Smooth muscle cell (in vitro differentiated cells): ENCODE measurements around the gene BPTF. TPM values are rescaled to one million over a fixed set of nuclear protein-coding genes. Genes with fewer than 3 reads are reported as not detected.
"Not testable (repeated sequence)": the region's sequence is repeated elsewhere in the genome, so short reads cannot be mapped to it uniquely, and the experiment has no call there.

Source experiments
- DNase-seq: peaks from one replicate; lab custom pipeline; 2025; ENCODE audit not compliant: unreplicated experiment; lab: John Stamatoyannopoulos, UW
- H2AFZ ChIP-seq: fragments of 200-600 bp; sonication (generic); 2 replicates; pipeline ENCODE4 v1.6.0; 2016; ENCODE audit warnings: antibody characterized with exemption, low read depth, mild to moderate bottlenecking
- H3F3A ChIP-seq: fragments of 200-600 bp; sonication (generic); 2 replicates; pipeline ENCODE4 v1.6.0; 2017; ENCODE audit warnings: antibody characterized with exemption, low read depth
- H3K27ac ChIP-seq: fragments of 200-600 bp; sonication (generic); 2 replicates; pipeline ENCODE4 v1.5.1; 2016; ENCODE audit warnings: low read depth, mild to moderate bottlenecking
- H3K27me3 ChIP-seq: fragments of 200-600 bp; sonication (generic); 2 replicates; pipeline ENCODE4 v1.6.1; 2016; ENCODE audit warnings: low read depth, mild to moderate bottlenecking
- H3K36me3 ChIP-seq: fragments of 200-600 bp; sonication (generic); 2 replicates; pipeline ENCODE4 v1.5.1; 2016; ENCODE audit warnings: low read depth
- H3K4me1 ChIP-seq: fragments of 200-600 bp; sonication (generic); 2 replicates; pipeline ENCODE4 v1.5.1; 2016; ENCODE audit warnings: low read depth
- H3K4me2 ChIP-seq: fragments of 200-600 bp; sonication (generic); 2 replicates; pipeline ENCODE4 v1.6.0; 2016; ENCODE audit warnings: mild to moderate bottlenecking
- H3K4me3 ChIP-seq: fragments of 200-600 bp; sonication (generic); 2 replicates; pipeline ENCODE4 v1.5.1; 2016; ENCODE audit warnings: mild to moderate bottlenecking
- H3K79me2 ChIP-seq: fragments of 200-600 bp; sonication (generic); 2 replicates; pipeline ENCODE4 v1.6.0; 2016; ENCODE audit warnings: low read depth, mild to moderate bottlenecking
- H3K9ac ChIP-seq: fragments of 200-600 bp; sonication (generic); 2 replicates; pipeline ENCODE4 v1.6.0; 2016; ENCODE audit warnings: low read depth
- H3K9me3 ChIP-seq: fragments of 200-600 bp; sonication (generic); replicated peaks from 2 replicates; pipeline ENCODE4 v1.5.1; 2016; ENCODE audit warnings: low read depth
- H4K20me1 ChIP-seq: fragments of 200-600 bp; sonication (generic); 2 replicates; pipeline ENCODE4 v1.6.0; 2016; ENCODE audit warnings: low read depth
- WGBS: methylation state at CpG from one replicate; pipeline ENCODE4 v1.1.7; 2016; ENCODE audit warnings: low lambda C conversion rate; 5-methylcytosine and 5-hydroxymethylcytosine counted together
- polyA plus RNA-seq: library from polyadenylated mRNA; unstranded; fragments of >200 nt; fragmentation: Nextera tagmentation; extraction: Ambion mirVana; gene quantifications from 2 replicates; pipeline ENCODE4 v1.2.1, GENCODE V29; 2016
- total RNA-seq: library from RNA; depleted of rRNA; stranded (reverse); fragments of >200 nt; gene quantifications from 2 replicates; pipeline ENCODE4 v1.2.3, GENCODE V29; 2014
- TF ChIP-seq, protein P1 (sequence below): fragments of 200-600 bp; sonication (generic); IDR thresholded peaks from 2 replicates; pipeline ENCODE4 v1.5.1; 2017; ENCODE audit warnings: borderline replicate concordance, mild to moderate bottlenecking, antibody characterized with exemption; ENCODE audit not compliant: insufficient read depth, poor library complexity, severe bottlenecking

The BPTF gene
- total and polyA plus RNA-seq, 2 experiments from 2014 or later = 26.8 to 51.2 TPM

DNA sequence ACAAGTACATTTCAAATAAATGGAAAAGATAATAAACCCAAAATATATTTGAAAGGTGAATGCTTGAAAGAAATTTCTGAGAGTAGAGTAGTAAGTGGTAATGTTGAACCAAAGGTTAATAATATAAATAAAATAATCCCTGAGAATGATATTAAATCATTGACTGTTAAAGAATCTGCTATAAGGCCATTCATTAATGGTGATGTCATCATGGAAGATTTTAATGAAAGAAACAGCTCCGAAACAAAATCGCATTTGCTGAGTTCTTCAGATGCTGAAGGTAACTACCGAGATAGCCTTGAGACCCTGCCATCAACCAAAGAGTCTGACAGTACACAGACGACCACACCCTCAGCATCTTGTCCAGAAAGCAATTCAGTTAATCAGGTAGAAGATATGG is 86.8 kb downstream of the BPTF start:
- 92% methylated on average over 4 of the region's 4 CpGs for WGBS
- Histone ChIP-seq H3F3A (no peaks in the 10 kb centered on the region), H3K36me3 (peaks cover 34% of the 10 kb centered on the region), H3K4me3 (no peak overlapping the region), H2AFZ (no peak overlapping the region), H3K9me3 (no peaks in the 10 kb centered on the region), H3K27ac (no peak overlapping the region), H3K9ac (no peak overlapping the region), H3K4me1 (no peaks in the 10 kb centered on the region), H3K27me3 (no peaks in the 10 kb centered on the region), H3K79me2 (no peaks in the 10 kb centered on the region), H4K20me1 (peaks cover 17% of the 10 kb centered on the region), H3K4me2 (no peak overlapping the region)
- no peak for DNase-seq
- TF ChIP-seq, protein P1, sequence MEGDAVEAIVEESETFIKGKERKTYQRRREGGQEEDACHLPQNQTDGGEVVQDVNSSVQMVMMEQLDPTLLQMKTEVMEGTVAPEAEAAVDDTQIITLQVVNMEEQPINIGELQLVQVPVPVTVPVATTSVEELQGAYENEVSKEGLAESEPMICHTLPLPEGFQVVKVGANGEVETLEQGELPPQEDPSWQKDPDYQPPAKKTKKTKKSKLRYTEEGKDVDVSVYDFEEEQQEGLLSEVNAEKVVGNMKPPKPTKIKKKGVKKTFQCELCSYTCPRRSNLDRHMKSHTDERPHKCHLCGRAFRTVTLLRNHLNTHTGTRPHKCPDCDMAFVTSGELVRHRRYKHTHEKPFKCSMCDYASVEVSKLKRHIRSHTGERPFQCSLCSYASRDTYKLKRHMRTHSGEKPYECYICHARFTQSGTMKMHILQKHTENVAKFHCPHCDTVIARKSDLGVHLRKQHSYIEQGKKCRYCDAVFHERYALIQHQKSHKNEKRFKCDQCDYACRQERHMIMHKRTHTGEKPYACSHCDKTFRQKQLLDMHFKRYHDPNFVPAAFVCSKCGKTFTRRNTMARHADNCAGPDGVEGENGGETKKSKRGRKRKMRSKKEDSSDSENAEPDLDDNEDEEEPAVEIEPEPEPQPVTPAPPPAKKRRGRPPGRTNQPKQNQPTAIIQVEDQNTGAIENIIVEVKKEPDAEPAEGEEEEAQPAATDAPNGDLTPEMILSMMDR = no peak

DNA sequence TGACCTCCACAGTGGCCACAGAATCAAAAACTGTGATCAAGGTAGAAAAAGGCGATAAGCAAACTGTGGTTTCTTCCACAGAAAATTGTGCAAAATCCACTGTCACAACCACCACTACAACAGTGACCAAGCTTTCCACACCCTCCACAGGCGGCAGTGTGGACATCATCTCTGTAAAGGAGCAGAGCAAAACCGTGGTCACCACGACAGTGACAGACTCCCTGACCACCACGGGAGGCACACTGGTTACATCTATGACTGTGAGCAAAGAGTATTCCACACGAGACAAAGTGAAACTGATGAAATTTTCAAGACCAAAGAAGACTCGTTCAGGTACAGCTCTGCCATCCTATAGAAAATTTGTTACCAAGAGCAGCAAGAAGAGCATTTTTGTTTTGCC is 87.4 kb downstream of the BPTF start:
- Histone ChIP-seq H3K79me2 (no peaks in the 10 kb centered on the region), H3K4me3 (no peak overlapping the region), H3K36me3 (peaks cover 34% of the 10 kb centered on the region), H3K9me3 (no peaks in the 10 kb centered on the region), H3F3A (no peaks in the 10 kb centered on the region), H3K27me3 (no peaks in the 10 kb centered on the region), H4K20me1 (peaks cover 17% of the 10 kb centered on the region), H3K27ac (no peak overlapping the region), H3K4me1 (no peaks in the 10 kb centered on the region), H3K9ac (no peak overlapping the region), H3K4me2 (no peak overlapping the region), H2AFZ (no peak overlapping the region)
- TF ChIP-seq, protein P1 = no peak
- 92% methylated on average over 7 of the region's 7 CpGs for WGBS
- no peak for DNase-seq

DNA sequence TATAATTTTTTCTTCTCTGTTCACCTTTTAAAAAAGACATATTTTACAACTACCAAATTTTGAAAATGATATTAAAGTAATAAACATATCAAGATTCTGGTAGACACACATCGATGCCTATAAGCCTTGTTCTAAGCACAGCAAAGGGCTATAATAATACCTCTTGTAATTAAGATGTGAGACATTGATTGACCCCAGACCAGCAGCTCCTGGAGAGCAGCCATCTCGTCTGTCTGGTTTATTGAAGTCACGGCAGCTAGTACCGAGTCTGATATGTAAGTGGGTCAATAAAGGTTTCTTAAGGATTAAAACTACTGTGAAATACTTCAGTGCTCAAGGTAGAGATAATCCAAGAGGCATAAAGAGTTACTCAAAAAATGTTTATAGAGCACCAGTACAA is 94.9 kb downstream of the BPTF start:
- H3K4me3 ChIP-seq = no peak overlapping the region
- H4K20me1 ChIP-seq = peaks cover 5% of the 10 kb centered on the region
- TF ChIP-seq, protein P1 = no peak
- 90% methylated on average over 4 of the region's 4 CpGs for WGBS
- no peaks in the 10 kb centered on the region for H3K9me3 ChIP-seq
- no peaks in the 10 kb centered on the region for H3F3A ChIP-seq
- no peak for DNase-seq
- no peaks in the 10 kb centered on the region for H3K4me1 ChIP-seq
- H2AFZ ChIP-seq = no peak overlapping the region
- H3K27me3 ChIP-seq = no peaks in the 10 kb centered on the region
- no peak overlapping the region for H3K9ac ChIP-seq
- H3K27ac ChIP-seq = no peak overlapping the region
- no peaks in the 10 kb centered on the region for H3K79me2 ChIP-seq
- peaks cover 13% of the 10 kb centered on the region for H3K36me3 ChIP-seq
- H3K4me2 ChIP-seq = no peak overlapping the region

DNA sequence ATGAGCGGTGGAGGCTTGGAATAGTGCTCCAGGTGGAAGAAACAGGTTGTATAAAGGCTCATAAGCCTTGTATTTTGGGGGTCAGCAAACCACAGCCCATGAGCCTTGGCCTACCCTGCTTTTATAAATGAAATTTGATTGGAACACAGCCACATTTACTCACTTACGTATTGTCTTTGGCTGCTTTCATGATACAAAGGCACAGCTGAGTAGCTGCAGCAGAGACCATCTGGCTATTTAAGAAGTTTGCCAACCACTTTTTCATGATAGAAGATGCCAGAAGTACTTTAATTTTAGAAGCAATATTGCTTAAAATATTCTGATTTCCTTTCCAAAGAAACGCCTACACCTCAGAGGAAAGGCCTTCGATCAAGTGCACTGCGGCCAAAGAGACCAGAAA is 97.2 kb downstream of the BPTF start:
- Histone ChIP-seq H3F3A (no peaks in the 10 kb centered on the region), H3K4me1 (no peaks in the 10 kb centered on the region), H4K20me1 (no peaks in the 10 kb centered on the region), H3K9ac (no peak overlapping the region), H3K27ac (no peak overlapping the region), H2AFZ (no peak overlapping the region), H3K79me2 (no peaks in the 10 kb centered on the region), H3K4me3 (no peak overlapping the region), H3K27me3 (no peaks in the 10 kb centered on the region), H3K9me3 (no peaks in the 10 kb centered on the region), H3K4me2 (no peak overlapping the region), H3K36me3 (peaks cover 20% of the 10 kb centered on the region)
- TF ChIP-seq, protein P1 = no peak
- DNase-seq = no peak
- 100% methylated on average over 5 of the region's 5 CpGs for WGBS

DNA sequence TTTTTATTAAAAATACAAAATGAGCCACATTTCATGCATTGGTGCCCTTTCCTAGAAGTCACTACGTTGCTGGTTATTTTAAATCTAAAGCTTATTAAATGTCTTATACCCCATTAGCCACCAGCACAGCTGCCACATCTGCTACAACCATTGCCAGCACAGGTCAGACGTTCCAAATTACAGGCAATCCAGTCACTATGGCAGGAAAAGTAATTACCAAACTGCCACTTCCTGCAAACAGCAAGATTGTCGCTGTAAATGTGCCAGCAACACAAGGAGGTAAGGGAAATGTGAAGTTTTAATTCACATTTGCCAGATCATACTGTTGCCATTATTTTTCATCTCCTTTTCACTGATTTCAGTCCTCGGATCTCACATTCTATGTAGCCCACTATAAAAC is 103.5 kb downstream of the BPTF start:
- H3F3A ChIP-seq, H3K9me3 ChIP-seq, H3K4me1 ChIP-seq, H3K4me3 ChIP-seq, DNase-seq, H3K4me2 ChIP-seq, H4K20me1 ChIP-seq, H3K27ac ChIP-seq, H2AFZ ChIP-seq, H3K79me2 ChIP-seq, H3K9ac ChIP-seq, H3K27me3 ChIP-seq: not testable (repeated sequence)
- peaks cover 49% of the 10 kb centered on the region for H3K36me3 ChIP-seq
- 96% methylated on average over 4 of the region's 4 CpGs for WGBS
